GM23338 (cell line): ENCODE results near the gene ATP5F1B. TPM values are rescaled to one million over a fixed set of nuclear protein-coding genes. Genes with fewer than 3 reads are reported as not detected.

ENCODE experiments used
- ATAC-seq: fragments of 200-7000 bp; cut with Tn5 transposase; 3 replicates; pipeline ENCODE4 v1.9.1; 2020
- DNase-seq: peaks from one replicate; pipeline ENCODE4 v3.0.0-alpha.2; 2015; ENCODE audit warnings: low spot score
- H2AFZ ChIP-seq: fragments of 200-600 bp; sonication (generic); 2 replicates; pipeline ENCODE4 v1.8.0; 2016; ENCODE audit warnings: antibody characterized with exemption, mild to moderate bottlenecking, moderate library complexity
- H3F3A ChIP-seq: fragments of 200-600 bp; sonication (generic); replicated peaks from 2 replicates; pipeline ENCODE4 v1.8.0; 2017; ENCODE audit warnings: antibody characterized with exemption, mixed run types, low read depth
- H3K27ac ChIP-seq: fragments of 200-600 bp; sonication (generic); 2 replicates; pipeline ENCODE4 v1.6.1; 2016; ENCODE audit warnings: low read depth
- H3K27me3 ChIP-seq: fragments of 200-600 bp; sonication (generic); 2 replicates; pipeline ENCODE4 v1.8.0; 2016; ENCODE audit warnings: mild to moderate bottlenecking, mixed run types, moderate library complexity; ENCODE audit not compliant: insufficient read depth
- H3K36me3 ChIP-seq: fragments of 200-600 bp; sonication (generic); 2 replicates; pipeline ENCODE4 v1.8.0; 2016; ENCODE audit warnings: mild to moderate bottlenecking; ENCODE audit not compliant: insufficient read depth
- H3K4me1 ChIP-seq: fragments of 200-600 bp; sonication (generic); 2 replicates; pipeline ENCODE4 v1.8.0; 2016; ENCODE audit warnings: mild to moderate bottlenecking, moderate library complexity; ENCODE audit not compliant: insufficient read depth
- H3K4me2 ChIP-seq: fragments of 200-600 bp; sonication (generic); 2 replicates; pipeline ENCODE4 v1.7.1; 2017; ENCODE audit warnings: mixed run types
- H3K4me3 ChIP-seq: fragments of 200-600 bp; sonication (generic); 2 replicates; pipeline ENCODE4 v1.6.1; 2016; ENCODE audit warnings: mixed run types
- H3K79me2 ChIP-seq: fragments of 200-600 bp; sonication (generic); replicated peaks from 2 replicates; pipeline ENCODE4 v1.8.0; 2017; ENCODE audit warnings: mild to moderate bottlenecking; ENCODE audit not compliant: insufficient read depth
- H3K9me2 ChIP-seq: fragments of 200-600 bp; sonication (generic); 2 replicates; pipeline ENCODE4 v1.8.0; 2017; ENCODE audit not compliant: insufficient read depth
- H4K20me1 ChIP-seq: fragments of 200-600 bp; sonication (generic); replicated peaks from 2 replicates; pipeline ENCODE4 v1.8.0; 2017; ENCODE audit warnings: mild to moderate bottlenecking; ENCODE audit not compliant: insufficient read depth
- H3K27ac Mint-ChIP-seq: 2 replicates; pipeline ENCODE4 v1.8.0; 2020; ENCODE audit warnings: inconsistent platforms, mild to moderate bottlenecking, moderate library complexity, mixed read lengths
- H3K27me3 Mint-ChIP-seq: 3 replicates; pipeline ENCODE4 v1.8.0; 2022; ENCODE audit warnings: low read depth, mild to moderate bottlenecking, moderate library complexity, mixed read lengths, inconsistent platforms; ENCODE audit not compliant: insufficient read depth, poor library complexity
- H3K36me3 Mint-ChIP-seq: 3 replicates; pipeline ENCODE4 v1.8.0; 2021; ENCODE audit warnings: low read depth, mild to moderate bottlenecking, inconsistent platforms, moderate library complexity, mixed read lengths
- H3K4me1 Mint-ChIP-seq: 3 replicates; pipeline ENCODE4 v1.8.0; 2020; ENCODE audit warnings: mild to moderate bottlenecking, inconsistent platforms, mixed read lengths
- H3K4me3 Mint-ChIP-seq: 3 replicates; pipeline ENCODE4 v1.8.0; 2021; ENCODE audit warnings: moderate library complexity, mild to moderate bottlenecking, inconsistent platforms, mixed read lengths
- H3K9me3 Mint-ChIP-seq: 3 replicates; pipeline ENCODE4 v1.8.0; 2020; ENCODE audit warnings: moderate library complexity, mild to moderate bottlenecking, inconsistent platforms, mixed read lengths
- CREB1 ChIP-seq: fragments of 250-450 bp; sonication (Bioruptor Pico); IDR thresholded peaks from 2 replicates; pipeline ENCODE4 v1.5.0; 2020; ENCODE audit warnings: low read depth, mild to moderate bottlenecking, moderate library complexity
- ETS1 ChIP-seq: IDR thresholded peaks from 2 replicates; pipeline ENCODE4 v1.6.1; 2016; ENCODE audit warnings: antibody characterized with exemption
- JUNB ChIP-seq: IDR thresholded peaks from one replicate; pipeline ENCODE4 v1.6.1; 2016; ENCODE audit warnings: antibody characterized with exemption; ENCODE audit not compliant: unreplicated experiment
- POLR2AphosphoS5 ChIP-seq: IDR thresholded peaks from 2 replicates; pipeline ENCODE4 v1.6.1; 2016; ENCODE audit warnings: antibody characterized with exemption, low read depth
- REST ChIP-seq: IDR thresholded peaks from one replicate; pipeline ENCODE4 v1.6.1; 2018; ENCODE audit warnings: antibody characterized with exemption; ENCODE audit not compliant: unreplicated experiment
- ZNF462 ChIP-seq: fragments of 250-450 bp; sonication (Bioruptor Pico); IDR thresholded peaks from 2 replicates; pipeline ENCODE4 v1.5.0; 2020; ENCODE audit warnings: mild to moderate bottlenecking, moderate library complexity
- polyA plus RNA-seq: library from polyadenylated mRNA; unstranded; fragments of >200 nt; fragmentation: Nextera tagmentation; extraction: Ambion mirVana; gene quantifications from 2 replicates; pipeline ENCODE4 v1.2.1, GENCODE V29; 2016
- total RNA-seq: library from RNA; depleted of rRNA; stranded (reverse); fragments of >200 nt; shearing (Covaris generic); gene quantifications from 2 replicates; pipeline ENCODE4 v1.2.3, GENCODE V29; 2014

Gene ATP5F1B
- total and polyA plus RNA-seq, 2 experiments from 2014 or later: 763 to 956 TPM

DNA sequence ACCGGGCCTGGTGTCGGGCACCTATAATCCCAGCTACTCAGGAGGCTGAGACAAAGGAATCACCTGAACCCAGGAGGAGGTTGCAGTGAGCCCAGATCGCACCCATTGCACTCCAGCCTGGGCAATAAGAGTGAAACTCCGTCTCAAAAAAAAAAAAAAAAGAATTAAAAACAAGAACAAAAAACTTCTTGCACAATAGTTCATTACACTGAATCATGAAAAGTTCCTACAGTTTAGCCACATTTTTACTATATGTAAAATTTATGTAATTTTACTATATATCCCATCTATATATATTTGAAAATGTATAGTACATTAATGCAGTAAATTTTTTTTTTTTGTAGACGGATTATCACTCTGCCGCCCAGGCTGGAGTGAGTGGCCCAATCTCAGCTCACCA, 4.6 kb downstream of the ATP5F1B start (continued):
- TF ChIP-seq REST (no peak), JUNB (no peak), CREB1 (CRISPR knock-in tag) (no peak), ZNF462 (CRISPR knock-in tag) (no peak)

GRCh38 chr12:56637621-56638020, 8.2 kb downstream of the ATP5F1B start:
- H3K36me3 ChIP-seq: peaks cover 48% of the 10 kb centered on the region

More at GRCh38 chr12:56637621-56638020, 8.2 kb downstream of the ATP5F1B start:
- Mint-ChIP-seq H3K27me3 (peaks cover 31% of the 10 kb centered on the region), H3K4me3 (peak overlapping the region; percentile 28; the same call in 2 of the 3 replicates), H3K36me3 (peaks cover 52% of the 10 kb centered on the region), H3K9me3 (no peaks in the 10 kb centered on the region; the same call in 2 of the 3 replicates), H3K4me1 (peaks cover 39% of the 10 kb centered on the region), H3K27ac (no peak overlapping the region; the same call in 1 of the 2 replicates)
- Histone ChIP-seq H3K27ac (peak overlapping the region; percentile 8; the same call in 1 of the 2 replicates), H3K4me3 (0 out of 2 replicates have a peak overlapping the region, but pooled peaks have one; percentile 4), H4K20me1 (peaks cover 7% of the 10 kb centered on the region), H2AFZ (no peak overlapping the region), H3K9me2 (no peaks in the 10 kb centered on the region), H3K4me2 (no peak overlapping the region), H3K79me2 (peaks cover 14% of the 10 kb centered on the region), H3K27me3 (no peaks in the 10 kb centered on the region), H3K4me1 (peaks cover 16% of the 10 kb centered on the region), H3F3A (peaks cover 41% of the 10 kb centered on the region)
- ATAC-seq: no peak
- no peak for DNase-seq
- TF ChIP-seq POLR2AphosphoS5: no peak
- no peak for TF ChIP-seq ETS1
- TF ChIP-seq JUNB: no peak
